Activated CD4-positive, CD25-positive, alpha-beta regulatory T cell treated with anti-CD3 and anti-CD28 coated beads, Interleukin-2, amount 50 U/mL, for 72 hours (primary cell): ENCODE data around the gene PPP1R12B.
"Not testable (repeated sequence)": the region's sequence is repeated elsewhere in the genome, so short reads cannot be mapped to it uniquely, and the experiment has no call there.

Experiments
- DNase-seq: peaks from one replicate; pipeline ENCODE4 v3.0.0; 2021

The PPP1R12B gene

GRCh38 chr1:202588503-202589189 is 240.1 kb downstream of the PPP1R12B start:
- DNase-seq: no peak

GRCh38 chr1:202589190-202589930 is 240.9 kb downstream of the PPP1R12B start:
- DNase-seq: no peak

GRCh38 chr1:202590126-202590525 is 241.6 kb downstream of the PPP1R12B start:
- DNase-seq: no peak

GRCh38 chr1:202590975-202591411 is 242.5 kb downstream of the PPP1R12B start:
- DNase-seq: no peak

- DNase-seq: no peak
Observed at GRCh38 chr1:202591515-202591914, 243.0 kb downstream of the PPP1R12B start.

DNA sequence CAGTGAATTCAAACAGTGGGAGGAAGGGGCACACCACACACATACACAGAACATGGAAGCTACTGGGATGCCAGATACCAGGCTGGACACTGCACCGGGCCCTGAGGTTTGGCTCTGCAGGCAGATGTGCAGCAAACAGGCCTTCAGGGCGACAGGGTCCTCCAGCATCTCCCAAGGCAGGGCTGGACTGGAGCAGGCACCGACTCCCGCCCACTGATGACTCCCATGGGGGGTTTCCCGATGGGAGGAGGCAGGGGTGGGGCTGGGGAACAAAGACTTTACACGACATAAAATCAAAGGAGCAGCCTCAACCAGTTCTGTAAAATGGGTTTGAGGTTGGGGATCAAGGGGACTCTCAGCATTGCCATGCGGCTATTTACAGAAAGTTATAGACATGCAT is 243.6 kb downstream of the PPP1R12B start:
- no peak for DNase-seq

DNA sequence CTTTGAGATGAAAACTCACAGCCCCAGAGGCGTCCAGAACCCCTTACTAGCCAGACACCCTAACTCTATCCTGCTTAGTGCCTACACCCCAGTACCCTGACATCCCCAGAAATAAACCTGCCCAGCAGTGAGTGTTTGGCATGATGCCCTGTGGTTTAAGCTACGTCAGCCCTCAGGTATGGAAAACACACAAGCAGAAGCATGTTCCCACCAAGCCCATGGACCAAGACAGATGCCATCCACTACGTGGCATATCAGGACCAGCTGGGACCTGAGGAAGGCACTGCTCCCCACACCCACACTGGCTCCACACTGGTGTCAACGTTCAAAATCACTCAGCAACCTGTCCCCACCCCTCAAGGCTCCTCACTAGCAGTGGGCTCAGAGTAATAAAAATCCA is 245.3 kb downstream of the PPP1R12B start:
- DNase-seq: no peak

DNA sequence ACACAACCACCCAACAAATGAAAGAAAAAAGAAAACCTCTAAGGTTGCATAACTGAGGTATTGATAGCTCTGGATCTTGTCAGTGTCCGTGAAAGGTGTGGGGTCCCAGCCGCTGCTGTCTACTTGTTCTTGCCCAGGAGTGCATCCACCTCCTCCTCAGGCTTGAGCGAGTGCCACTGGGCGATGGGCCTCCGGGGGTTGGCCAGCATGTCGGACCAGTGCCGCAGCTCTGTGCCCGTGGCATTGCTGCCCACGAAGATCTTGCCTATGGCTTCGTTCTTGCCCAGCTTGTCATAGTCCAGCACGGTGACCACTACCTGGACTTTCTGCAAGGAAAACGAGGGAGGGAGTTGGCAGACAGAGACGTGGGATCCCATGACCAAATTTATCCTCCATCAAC is 248.1 kb downstream of the PPP1R12B start:
- no peak for DNase-seq

DNA sequence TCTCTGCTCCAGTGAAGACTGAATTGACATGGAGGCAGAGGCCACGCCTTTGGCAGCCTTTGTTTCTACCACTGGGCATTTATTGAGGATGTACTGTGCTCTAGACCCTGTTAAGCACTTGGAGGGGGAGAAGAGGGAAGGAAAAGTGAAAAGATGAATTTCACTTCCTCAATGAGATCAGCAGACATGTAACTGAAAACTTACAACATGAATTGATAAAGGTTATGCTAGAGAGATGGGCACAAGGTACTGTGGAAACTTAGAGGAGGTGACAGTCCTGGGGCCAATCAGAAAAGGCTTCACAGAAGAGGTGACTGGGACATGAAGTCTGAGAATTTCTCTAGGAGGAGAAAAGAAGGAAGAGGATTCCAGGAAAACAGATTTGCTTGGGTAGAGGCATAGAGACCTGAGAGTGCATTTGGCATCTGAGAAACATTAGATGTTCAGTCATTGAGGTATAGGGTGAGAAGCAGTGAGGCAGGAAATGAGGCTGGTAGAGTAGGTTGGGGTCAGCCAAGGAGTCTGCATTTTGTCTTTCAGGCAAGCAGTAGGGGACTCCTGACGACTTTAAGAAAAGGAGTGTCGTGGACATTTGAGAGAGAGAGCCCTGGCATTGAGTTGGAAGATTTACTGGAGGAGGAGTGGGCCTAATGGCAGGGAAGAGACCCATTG is 248.7 kb downstream of the PPP1R12B start:
- no peak for DNase-seq

DNA sequence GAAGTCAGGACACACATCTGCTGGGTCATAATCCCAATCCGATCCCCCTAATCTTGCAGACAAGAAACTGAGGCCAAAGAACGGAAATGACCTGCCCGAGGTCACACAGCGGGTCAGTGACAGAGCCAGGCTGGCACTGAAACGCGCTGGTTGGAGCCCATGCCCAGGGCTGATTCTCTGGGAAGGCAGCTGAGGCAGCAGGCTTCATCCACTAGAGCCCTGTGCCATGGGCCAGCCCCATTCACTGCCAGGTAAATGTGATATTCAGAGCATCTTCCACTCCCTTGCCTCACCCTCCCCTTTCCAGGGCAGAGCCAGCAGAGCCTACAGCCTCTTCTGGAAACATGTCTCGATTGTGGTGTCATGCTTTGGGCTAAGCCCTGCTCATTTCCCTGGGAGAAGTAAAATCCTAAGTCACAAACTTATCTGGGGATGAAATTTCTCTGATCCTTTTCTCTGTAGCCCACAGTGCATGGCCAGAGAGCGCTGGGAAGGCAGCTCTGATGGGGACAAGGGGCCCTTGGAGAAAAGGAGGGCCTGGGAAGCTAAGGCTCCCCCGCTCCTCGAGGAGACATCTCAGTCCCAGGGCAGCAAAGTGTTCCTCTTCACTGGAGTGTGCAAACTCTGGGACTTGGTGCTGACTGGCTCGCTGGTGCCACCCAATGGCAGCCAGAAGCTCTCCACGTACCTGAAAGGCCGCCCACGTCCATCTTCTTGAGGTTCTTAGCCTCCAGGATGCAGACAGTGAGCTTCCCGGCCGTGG is 251.4 kb downstream of the PPP1R12B start:
- DNase-seq: no peak

DNA sequence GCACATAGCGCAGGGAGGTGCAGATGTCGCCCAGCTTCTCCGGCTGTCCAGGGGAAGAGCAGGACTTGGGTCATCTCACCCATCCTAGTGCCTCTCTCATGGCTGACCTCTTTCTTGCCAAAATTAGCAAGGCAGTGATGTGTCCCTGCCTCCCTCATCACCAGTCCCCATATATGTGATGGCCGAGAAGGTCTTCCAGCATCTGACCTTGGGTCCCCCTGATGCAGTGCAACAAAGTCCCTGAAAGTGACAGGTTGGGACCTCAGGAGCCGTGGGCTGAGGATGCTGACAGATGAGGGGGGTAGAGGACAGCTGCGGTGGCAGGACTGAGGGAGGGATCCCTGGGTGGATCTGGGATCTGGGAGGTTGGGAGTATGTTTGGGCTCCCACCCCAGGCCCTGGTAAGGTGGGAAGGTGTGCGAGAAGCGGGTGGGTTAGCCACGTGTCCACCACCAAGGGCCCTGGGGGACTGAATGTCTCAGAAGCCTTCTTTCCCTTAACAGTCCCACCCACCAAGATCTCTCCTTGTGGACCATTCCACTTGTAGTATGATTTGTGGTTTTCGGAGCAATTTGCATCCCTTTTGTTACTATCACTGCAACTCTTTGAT is 252.0 kb downstream of the PPP1R12B start:
- DNase-seq: no peak

GRCh38 chr1:202603435-202603834 is 254.9 kb downstream of the PPP1R12B start:
- DNase-seq: no peak

GRCh38 chr1:202605515-202605914 is 257.0 kb downstream of the PPP1R12B start:
- DNase-seq: no peak

GRCh38 chr1:202612036-202612435 is 263.5 kb downstream of the PPP1R12B start:
- not testable (repeated sequence) for DNase-seq

GRCh38 chr1:202613571-202613970 is 265.1 kb downstream of the PPP1R12B start:
- peak; percentile 8 for DNase-seq

- not testable (repeated sequence) for DNase-seq
Observed at GRCh38 chr1:202614363-202615207, 266.1 kb downstream of the PPP1R12B start.

- not testable (repeated sequence) for DNase-seq
Observed at GRCh38 chr1:202615208-202615500, 266.7 kb downstream of the PPP1R12B start.

- peak; percentile 21 for DNase-seq
Observed at GRCh38 chr1:202615501-202616354, 267.2 kb downstream of the PPP1R12B start.

DNA sequence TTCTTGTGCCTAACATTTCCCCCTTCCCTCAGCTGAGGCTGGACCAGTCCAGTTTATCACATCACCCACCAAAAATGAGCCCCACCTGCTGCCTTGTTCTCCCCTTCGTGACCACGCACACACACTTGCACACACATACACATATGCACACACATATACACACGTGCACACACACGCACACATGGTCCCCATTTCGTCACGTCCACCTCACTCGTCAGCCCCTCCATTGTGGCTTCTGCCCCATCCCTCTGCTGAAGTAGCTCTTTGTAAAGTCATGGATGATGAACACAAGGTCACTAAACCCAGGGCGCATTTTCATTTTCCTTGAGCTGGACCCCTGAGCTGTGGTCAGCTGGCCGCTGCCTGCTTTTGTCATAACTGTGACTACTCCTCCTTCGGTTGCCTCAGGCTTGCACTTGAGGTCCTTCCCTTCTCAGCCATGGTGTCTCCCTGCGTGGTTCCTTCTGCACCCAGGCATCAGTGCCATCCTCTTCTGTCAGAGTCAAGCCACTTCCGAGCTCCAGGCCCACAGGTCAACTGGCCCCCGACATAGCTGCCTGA is 267.9 kb downstream of the PPP1R12B start:
- no peak for DNase-seq

DNA sequence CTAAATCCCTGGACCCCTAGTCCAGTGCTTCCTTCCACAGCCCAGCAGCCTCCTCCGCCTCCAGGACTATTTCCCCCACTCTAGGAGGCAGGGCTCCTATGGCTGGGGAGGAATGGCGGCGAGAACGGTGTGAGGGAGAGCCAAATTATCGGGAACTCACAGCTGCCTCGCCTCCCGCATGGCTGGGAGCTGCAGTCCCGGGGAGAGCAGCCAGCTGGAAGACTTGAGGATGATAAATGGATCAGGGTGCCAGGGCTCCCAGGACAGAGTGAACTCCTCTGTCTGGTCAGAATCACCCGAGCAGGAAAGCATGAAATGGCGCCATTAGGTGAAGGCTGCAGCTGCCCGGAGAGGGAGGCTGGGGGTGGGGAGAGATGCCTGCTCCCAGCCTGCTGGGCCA is 270.5 kb downstream of the PPP1R12B start:
- DNase-seq: not testable (repeated sequence)

- DNase-seq: no peak
Observed at GRCh38 chr1:202619505-202619904, 271.0 kb downstream of the PPP1R12B start.
